ENCODE data around the gene RILPL2.
"Not testable (repeated sequence)": the region's sequence is repeated elsewhere in the genome, so short reads cannot be mapped to it uniquely, and the experiment has no call there.

The RILPL2 gene, protein sequence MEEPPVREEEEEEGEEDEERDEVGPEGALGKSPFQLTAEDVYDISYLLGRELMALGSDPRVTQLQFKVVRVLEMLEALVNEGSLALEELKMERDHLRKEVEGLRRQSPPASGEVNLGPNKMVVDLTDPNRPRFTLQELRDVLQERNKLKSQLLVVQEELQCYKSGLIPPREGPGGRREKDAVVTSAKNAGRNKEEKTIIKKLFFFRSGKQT

GRCh38 chr12:123436017-123436964 lies at the start of gene RILPL2:
Gene RILPL2, minus strand, starts transcription at chr12:123436684. Its CDS starts 264 bp downstream, at chr12:123436420.
- peak; percentile 95 for DNase-seq (ENCODE audit: low read depth)

DNA sequence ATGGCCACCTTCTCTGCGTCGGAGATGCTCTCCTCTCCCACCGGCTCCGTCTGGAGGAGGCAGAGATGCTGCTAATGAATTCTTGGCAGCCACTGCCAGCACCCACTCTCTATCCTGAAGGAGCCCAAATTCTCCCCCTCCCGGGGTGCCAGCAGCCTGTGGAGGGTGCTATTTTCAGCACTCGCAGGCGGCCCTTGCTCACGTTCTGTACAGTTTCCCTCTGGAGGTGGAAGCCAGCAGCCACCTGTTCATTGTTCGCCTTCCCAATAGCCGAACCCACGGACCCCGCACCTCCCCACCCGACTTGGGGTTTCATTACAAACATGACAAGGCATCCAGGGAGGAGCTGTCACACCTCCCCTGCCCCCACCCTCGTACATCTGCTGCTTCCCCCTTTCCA lies 49.3 kb upstream of the RILPL2 start:
- DNase-seq (ENCODE audit: low read depth) = no peak

GRCh38 chr12:123483602-123484248 lies 47.2 kb upstream of the RILPL2 start:
- DNase-seq (ENCODE audit: low read depth) = no peak

DNA sequence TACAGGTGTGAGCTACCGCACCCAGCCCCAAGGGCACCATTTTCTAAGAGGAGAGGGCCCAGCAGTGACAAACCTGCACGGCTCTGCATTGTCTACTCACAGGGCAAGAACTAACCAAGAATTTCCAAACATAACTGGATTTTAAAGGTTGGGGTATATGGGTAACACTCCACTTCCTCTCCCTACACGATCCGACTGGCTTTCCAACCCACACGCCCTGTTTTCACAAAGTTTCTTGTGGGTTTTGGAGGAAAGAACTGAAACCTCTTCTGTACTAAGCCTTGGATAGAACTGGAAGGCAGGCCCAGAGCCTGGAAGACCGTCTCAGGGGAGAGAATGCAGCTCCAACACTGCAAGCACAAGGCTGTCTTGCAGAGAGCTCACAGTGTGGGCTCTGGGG lies 46.4 kb upstream of the RILPL2 start:
- DNase-seq (ENCODE audit: low read depth) = no peak

GRCh38 chr12:123481251-123481650 lies 44.8 kb upstream of the RILPL2 start:
- DNase-seq (ENCODE audit: low read depth) = not testable (repeated sequence)

DNA sequence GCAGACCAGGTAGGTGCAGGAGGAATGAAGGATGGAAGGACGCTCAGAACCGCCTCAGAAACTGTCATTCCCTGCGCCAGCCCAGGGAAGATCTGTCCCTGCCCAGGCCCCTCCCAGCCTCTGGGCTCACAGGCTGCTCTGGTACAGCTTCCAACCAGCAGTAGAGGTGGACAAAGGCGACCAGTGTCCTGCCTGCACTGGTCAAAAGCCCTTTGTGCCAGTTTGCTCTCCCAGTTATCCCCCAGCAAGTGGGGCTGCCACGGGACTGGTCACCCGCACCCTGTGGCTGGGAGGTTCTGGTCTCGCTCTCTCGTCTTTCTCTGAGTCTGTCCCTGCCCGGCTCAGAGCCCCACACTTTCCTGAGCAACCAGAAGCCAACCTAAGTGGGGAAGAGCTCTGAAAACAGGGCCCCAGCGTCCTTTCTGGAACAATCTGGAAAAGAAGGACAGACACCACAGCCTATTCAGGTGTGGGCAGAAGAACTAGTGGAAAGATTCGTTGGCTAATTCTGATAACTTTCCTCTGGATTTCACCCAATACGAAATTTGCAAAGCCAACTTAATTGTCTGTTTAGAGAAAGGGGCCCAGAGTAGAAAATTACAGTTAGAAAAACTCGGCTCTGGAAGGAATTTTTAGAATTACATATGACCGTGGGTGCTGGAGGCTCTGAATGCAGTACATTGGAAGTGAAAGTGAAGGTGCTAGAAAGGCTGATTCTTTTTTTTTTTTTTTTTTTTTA lies 43.1 kb upstream of the RILPL2 start:
- no peak for DNase-seq (ENCODE audit: low read depth)

DNA sequence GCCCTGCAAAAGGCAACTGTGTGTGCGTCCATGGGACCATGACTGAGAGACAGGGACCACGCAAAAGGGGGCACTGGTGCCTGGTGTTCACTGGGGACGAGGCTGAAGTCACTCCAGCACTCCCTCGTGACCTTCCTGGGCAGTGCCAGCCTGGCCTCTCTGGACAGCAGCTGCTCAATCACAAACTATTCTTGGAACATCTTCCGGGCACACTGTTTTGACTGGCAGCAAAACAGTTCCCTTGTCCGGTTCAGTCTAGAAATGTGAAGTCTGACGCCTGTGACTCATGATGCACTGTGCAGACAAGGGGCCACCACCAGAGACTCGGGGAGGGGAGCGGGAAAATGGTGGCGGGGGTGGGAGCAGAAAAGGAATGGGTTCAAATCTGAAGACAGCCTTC lies 42.3 kb upstream of the RILPL2 start:
- peak; percentile 45 for DNase-seq (ENCODE audit: low read depth)

DNA sequence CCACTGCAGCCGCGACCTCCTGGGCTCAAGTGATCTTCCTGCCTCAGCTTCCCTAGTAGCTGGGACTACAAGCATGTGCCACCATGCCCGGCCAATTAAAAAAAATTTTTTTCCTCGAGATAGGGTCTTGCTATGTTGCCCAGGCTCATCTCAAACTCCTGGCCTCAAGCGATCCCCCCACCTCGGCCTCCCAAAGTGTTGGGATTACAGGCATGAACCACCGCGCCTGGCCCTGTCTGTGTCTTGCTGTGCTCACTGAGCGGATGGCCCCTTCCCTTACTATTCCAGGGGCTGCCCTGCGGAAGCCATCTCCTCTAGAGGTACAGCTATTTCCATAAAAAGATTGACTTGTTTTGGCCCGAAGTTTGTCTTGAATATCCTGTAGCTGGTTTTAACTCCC lies 41.6 kb upstream of the RILPL2 start:
- DNase-seq (ENCODE audit: low read depth) = no peak

DNA sequence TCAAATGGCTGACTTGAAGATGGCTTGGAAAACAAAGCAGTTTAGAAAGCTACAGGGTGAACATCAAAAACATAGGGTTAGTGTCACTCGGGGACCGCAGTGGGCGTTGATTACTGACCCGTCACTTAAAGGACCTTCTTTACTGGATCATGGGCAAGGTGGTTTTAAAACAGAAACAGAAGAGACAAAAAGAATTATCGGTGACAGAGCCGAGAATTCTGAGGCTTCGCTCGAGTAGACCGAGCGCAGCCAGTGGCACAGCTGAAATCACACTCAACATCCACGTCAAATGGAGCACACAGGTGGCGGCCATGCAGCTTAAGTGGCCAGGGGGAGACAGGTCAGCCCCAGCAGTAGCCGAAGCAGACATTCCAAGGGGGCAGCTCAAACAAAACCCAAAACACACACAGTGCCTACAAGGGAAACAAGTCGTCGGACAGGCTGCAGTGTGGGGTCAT lies 38.8 kb upstream of the RILPL2 start:
- no peak for DNase-seq (ENCODE audit: low read depth)

DNA sequence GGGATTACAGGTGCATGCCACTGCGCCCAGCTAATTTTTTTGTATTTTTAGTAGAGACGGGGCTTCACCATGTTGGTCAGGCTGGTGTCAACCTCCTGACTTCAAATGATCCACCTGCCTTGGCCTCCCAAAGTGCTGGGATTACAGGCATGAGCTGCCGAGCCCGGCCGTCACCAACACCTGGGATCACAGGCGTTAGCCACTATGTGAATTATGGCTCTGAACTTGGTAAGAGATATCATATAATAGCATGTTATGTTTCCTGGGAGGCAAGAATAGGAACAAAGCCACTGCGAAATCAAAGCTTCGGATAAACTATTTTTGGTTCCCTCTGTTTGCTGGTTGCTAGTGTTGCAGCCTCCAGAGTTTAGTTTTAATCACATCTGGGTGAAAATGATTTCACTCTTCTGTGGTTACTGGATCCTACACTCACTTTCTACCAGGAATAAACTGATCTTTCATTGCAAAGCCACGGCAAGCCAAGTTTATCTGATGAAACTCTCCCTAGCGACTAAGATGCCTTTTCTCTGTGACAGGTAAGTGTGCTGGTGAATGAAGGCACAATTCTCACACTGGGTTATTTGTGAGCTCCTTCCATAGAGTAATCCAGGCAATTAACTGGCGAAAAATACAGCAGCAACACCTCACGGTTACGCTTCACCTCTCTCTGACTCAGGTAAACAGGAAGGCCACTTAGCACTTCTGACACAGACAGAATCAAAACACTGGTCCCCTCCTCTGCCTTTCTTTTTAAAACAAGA lies 38.2 kb upstream of the RILPL2 start:
- DNase-seq (ENCODE audit: low read depth) = no peak

GRCh38 chr12:123472438-123472849 lies 36.0 kb upstream of the RILPL2 start:
- DNase-seq (ENCODE audit: low read depth) = no peak

- DNase-seq (ENCODE audit: low read depth) = peak; percentile 81
These were observed 35.0 kb upstream of the RILPL2 start for GRCh38 chr12:123471374-123472068.

DNA sequence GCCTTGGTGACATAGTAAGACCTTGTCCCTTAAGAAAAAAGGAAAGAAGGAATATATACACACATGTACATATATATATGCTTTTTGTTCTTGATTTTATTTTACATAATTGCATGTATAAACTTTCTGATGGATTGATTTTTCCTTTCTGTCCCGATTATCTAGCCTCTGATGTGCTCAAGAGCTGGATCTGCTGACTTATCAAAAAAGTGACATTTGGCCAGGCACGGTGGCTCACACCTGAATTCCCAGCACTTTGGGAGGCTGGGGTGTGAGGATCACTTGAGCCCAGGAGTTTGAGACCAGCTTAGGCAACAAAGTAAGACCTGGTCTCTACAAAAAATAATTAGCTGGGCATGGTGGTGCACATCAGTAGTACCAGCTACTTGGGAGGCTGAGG lies 33.5 kb upstream of the RILPL2 start:
- no peak for DNase-seq (ENCODE audit: low read depth)

- no peak for DNase-seq (ENCODE audit: low read depth)
These were observed 32.3 kb upstream of the RILPL2 start for GRCh38 chr12:123468786-123469185.

DNA sequence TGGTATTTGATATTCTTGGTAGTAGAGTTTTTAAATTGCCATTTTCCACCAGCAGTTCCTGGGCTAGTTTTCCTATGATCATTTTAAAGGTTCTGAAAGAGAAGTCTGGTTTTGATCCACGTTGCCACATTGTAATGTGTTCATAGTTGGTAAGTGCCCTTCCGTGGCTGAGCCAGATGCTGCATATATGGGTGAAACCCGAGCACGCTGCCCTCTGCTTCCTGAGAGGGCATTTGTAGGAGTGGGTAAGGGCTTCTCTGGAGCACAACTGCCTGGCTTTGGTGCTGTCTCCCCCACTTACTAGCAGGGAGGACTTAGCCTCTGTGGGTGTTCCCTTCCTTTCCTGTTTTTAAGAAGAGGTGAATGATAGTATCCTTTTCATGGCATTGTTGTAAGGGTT lies 28.6 kb upstream of the RILPL2 start:
- DNase-seq (ENCODE audit: low read depth) = peak; percentile 18

DNA sequence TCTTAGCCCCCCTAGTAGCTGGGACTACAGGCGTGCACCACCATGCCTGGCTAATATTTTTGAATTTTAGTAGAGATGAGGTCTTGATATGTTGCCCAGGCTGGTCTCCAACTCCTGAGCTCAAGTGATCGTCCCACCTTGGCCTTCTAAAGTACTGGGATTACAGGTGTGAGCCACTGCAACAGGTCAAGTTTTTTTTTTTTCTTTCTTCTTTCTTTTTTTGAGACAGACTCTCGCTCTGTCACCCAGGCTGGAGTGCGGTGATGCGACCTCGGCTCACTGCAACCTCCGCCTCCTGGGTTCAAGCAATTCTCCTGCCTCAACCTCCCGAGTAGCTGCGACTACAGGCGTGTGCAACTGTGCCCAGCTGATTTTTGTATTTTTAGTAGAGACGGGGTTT lies 26.7 kb upstream of the RILPL2 start:
- DNase-seq (ENCODE audit: low read depth) = not testable (repeated sequence)

- DNase-seq (ENCODE audit: low read depth) = peak; percentile 85
These were observed 21.7 kb upstream of the RILPL2 start, which contains the start of gene SNRNP35 for GRCh38 chr12:123457980-123458779. Gene SNRNP35, plus strand, starts transcription at chr12:123458139. Its CDS starts 7,402 bp downstream, at chr12:123465541.

GRCh38 chr12:123453165-123453564 lies 16.7 kb upstream of the RILPL2 start:
- no peak for DNase-seq (ENCODE audit: low read depth)

DNA sequence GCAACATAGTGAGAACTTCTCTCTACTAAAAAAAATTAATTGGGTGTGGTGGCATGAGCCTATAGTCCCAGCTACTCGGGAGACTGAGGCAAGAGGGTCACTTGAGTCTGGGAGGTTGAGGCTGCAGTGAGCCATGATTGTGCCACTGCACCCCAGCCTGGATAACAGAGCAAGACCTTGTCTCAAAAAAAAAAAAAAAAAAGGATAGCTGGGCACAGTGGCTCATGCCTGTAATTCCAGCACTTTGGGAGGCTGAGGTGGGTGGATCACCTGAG lies 15.7 kb upstream of the RILPL2 start:
- DNase-seq (ENCODE audit: low read depth) = not testable (repeated sequence)

DNA sequence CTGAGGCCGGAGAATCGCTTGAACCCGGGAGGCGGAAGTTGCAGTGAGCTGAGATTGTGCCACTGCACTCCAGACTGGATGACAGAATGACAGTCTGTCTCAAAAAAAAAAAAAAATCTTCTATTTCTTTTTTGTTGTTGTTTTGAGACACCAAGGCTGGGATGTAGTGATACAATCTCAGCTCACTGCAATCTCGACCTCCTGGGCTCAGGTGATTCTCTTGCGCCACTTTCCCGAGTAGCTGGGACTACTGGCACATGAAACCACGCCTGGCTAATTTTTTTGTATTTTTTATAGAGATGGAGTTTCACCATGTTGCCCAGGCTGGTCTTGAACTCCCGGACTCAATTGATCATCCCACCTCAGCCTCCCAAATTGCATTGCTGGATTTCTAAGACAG lies 14.2 kb upstream of the RILPL2 start:
- DNase-seq (ENCODE audit: low read depth) = no peak
